Testis (tissue), 3 donors: Measurements from ENCODE around the gene AOX1. TPM values are rescaled to one million over a fixed set of nuclear protein-coding genes. Genes with fewer than 3 reads are reported as not detected.

Experiments
- DNase-seq: peaks from one replicate; pipeline ENCODE4 v3.0.0-alpha.2; 2019
- H3K27ac ChIP-seq, 2 donors: fragments of 200-600 bp; sonication (generic); one replicate each; pipeline ENCODE4 v1.5.1; 2019
- H3K27me3 ChIP-seq: fragments of 200-600 bp; sonication (generic); one replicate; pipeline ENCODE4 v1.5.1; 2019
- H3K36me3 ChIP-seq: fragments of 200-600 bp; sonication (generic); one replicate; pipeline ENCODE4 v1.5.1; 2017; ENCODE audit warnings: low read depth; ENCODE audit errors: missing control alignments
- H3K4me1 ChIP-seq: fragments of 200-600 bp; sonication (generic); one replicate; pipeline ENCODE4 v1.5.1; 2019
- H3K4me3 ChIP-seq, 2 donors: fragments of 200-600 bp; sonication (generic); one replicate each; pipeline ENCODE4 v1.5.1; 2017 to 2019
- H3K9me3 ChIP-seq: fragments of 200-600 bp; sonication (generic); one replicate; pipeline ENCODE4 v1.5.1; 2017
- POLR2A ChIP-seq: fragments of 450-650 bp; IDR thresholded peaks from one replicate; pipeline ENCODE4 v1.6.1; 2017; ENCODE audit warnings: antibody characterized with exemption, mild to moderate bottlenecking, moderate library complexity
- WGBS, 2 donors: methylation state at CpG; one replicate each; pipeline ENCODE4 v1.1.5; 2018; 5-methylcytosine and 5-hydroxymethylcytosine counted together
- intact Hi-C: fragments of 100-400 bp; cut with DNase I; formaldehyde crosslinking; loops from one replicate; pipeline ENCODE4 v1.15.1; 2023; ENCODE audit warnings: low total_unique reads
- polyA plus RNA-seq: library from polyadenylated mRNA; stranded (reverse); fragments of 350-450 nt; fragmentation: Illumina TruSeq; extraction: RNeasy Lipid Tissue Mini Kit (QIAGEN cat#74804); gene quantifications from one replicate; pipeline ENCODE4 v1.2.3, GENCODE V29; 2014; ENCODE audit warnings: low read depth, low replicate concordance; ENCODE audit not compliant: insufficient read depth
- total RNA-seq, 2 donors: library from RNA; depleted of rRNA; stranded (reverse); fragments of >200 nt; gene quantifications; one replicate each; pipeline ENCODE4 v1.2.3, GENCODE V29; 2016
- TF ChIP-seq, protein P1 (sequence below), 3 experiments: fragments of 450-650 bp in 2 of 3; fragments of 200-600 bp in 1 of 3; sonication (generic) in 1 of 3; IDR thresholded peaks; one replicate each; pipeline ENCODE4 v1.5.1; 2016 to 2019; ENCODE audit warnings: antibody characterized with exemption in 3 of 3, mild to moderate bottlenecking in 2 of 3, moderate library complexity in 1 of 3

AOX1 gene
- total and polyA plus RNA-seq, 3 donors from 2014 or later: 28.7 to 34.1 (median 29.4) TPM

DNA sequence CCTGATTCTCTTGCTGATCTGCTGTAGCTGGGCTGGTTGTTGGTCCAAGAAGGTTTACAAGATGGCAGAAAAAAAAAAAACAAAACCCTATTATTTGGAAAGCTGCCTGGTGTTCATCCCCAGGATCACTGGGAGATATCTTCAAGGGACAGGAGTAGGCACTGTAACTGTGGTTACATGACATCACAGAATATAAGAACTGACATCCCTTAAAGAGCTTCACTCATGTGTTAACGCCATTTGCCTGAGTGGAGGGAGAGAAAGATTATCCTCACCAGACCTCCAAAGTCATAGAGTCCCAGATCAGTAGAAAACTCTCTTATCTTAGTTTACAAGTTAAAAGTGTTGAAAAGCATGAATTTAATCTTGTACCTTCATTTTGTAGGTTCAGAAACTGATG lies 130.6 kb downstream of the AOX1 start:
- intact Hi-C loops: no loop called here
- H3K4me3 ChIP-seq: no peak overlapping the region
- DNase-seq: no peak
- WGBS, 2 donors: 75 to 88% methylated on average over 1 of the region's 1 CpG
- no peaks in the 10 kb centered on the region for H3K36me3 ChIP-seq
- H3K4me1 ChIP-seq: no peaks in the 10 kb centered on the region
- TF ChIP-seq, protein P1, sequence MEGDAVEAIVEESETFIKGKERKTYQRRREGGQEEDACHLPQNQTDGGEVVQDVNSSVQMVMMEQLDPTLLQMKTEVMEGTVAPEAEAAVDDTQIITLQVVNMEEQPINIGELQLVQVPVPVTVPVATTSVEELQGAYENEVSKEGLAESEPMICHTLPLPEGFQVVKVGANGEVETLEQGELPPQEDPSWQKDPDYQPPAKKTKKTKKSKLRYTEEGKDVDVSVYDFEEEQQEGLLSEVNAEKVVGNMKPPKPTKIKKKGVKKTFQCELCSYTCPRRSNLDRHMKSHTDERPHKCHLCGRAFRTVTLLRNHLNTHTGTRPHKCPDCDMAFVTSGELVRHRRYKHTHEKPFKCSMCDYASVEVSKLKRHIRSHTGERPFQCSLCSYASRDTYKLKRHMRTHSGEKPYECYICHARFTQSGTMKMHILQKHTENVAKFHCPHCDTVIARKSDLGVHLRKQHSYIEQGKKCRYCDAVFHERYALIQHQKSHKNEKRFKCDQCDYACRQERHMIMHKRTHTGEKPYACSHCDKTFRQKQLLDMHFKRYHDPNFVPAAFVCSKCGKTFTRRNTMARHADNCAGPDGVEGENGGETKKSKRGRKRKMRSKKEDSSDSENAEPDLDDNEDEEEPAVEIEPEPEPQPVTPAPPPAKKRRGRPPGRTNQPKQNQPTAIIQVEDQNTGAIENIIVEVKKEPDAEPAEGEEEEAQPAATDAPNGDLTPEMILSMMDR (IDR thresholded peaks at IDR 0.05): no peak
- TF ChIP-seq POLR2A: no peak
- no peaks in the 10 kb centered on the region for H3K27me3 ChIP-seq
- H3K9me3 ChIP-seq: no peaks in the 10 kb centered on the region
- no peak overlapping the region for H3K27ac ChIP-seq

Other genes with a start within 250 kb of the AOX1 start
- gene KCTD18, start 75.9 kb upstream of the AOX1 start, total RNA-seq: 10 to 100 TPM; 21.4 to 27.1 TPM
- gene KCTD18, start 75.9 kb upstream of the AOX1 start, polyA plus RNA-seq: 16.9 TPM
- 10 to 100 TPM; 25.1 to 46.0 TPM for gene SGO2, start 59.8 kb upstream of the AOX1 start, total RNA-seq
- gene SGO2, start 59.8 kb upstream of the AOX1 start, polyA plus RNA-seq: 11.9 TPM
- 100 to 1,000 TPM; 238 to 284 TPM for gene BZW1, start 225.9 kb downstream of the AOX1 start, total RNA-seq
- gene BZW1, start 225.9 kb downstream of the AOX1 start, polyA plus RNA-seq: 267 TPM